HepG2 (cell line): ENCODE measurements around the gene ZCCHC3. TPM values are rescaled to one million over a fixed set of nuclear protein-coding genes. Genes with fewer than 3 reads are reported as not detected.
A peak's percentile ranks its signal among the peaks of the same experiment; 100 is the strongest.

Source experiments
- AKNA ChIP-seq: sonication (generic); formaldehyde crosslinking; IDR thresholded peaks from 2 replicates; pipeline ENCODE4 v1.4.0; 2020; ENCODE audit warnings: missing genetic modification reagents, borderline replicate concordance
- ATM ChIP-seq: fragments of 450-650 bp; IDR thresholded peaks from 2 replicates; pipeline ENCODE4 v1.7.1; 2017; ENCODE audit warnings: mild to moderate bottlenecking, borderline replicate concordance
- BHLHE40 ChIP-seq: IDR thresholded peaks from 2 replicates; pipeline ENCODE4 v1.6.1; 2011; ENCODE audit warnings: low read length, improper control_type of control experiment
- CHD2 ChIP-seq: IDR thresholded peaks from 2 replicates; pipeline ENCODE4 v1.6.1; 2011; ENCODE audit warnings: low read depth, low read length, improper control_type of control experiment
- ETV6 ChIP-seq: sonication (generic); formaldehyde crosslinking; conservative IDR thresholded peaks from 2 replicates; pipeline ENCODE4 v1.4.0; 2020; ENCODE audit warnings: missing genetic modification reagents
- FOXO4 ChIP-seq: sonication (generic); formaldehyde crosslinking; conservative IDR thresholded peaks from 2 replicates; pipeline ENCODE4 v1.8.1; 2023; ENCODE audit warnings: missing genetic modification reagents
- NFKBIZ ChIP-seq: IDR thresholded peaks from 2 replicates; pipeline ENCODE4 v1.6.1; 2018; ENCODE audit warnings: missing genetic modification reagents, missing compliant biosample characterization
- PLSCR1 ChIP-seq: sonication (generic); formaldehyde crosslinking; IDR thresholded peaks from 2 replicates; pipeline ENCODE4 v1.5.0; 2020; ENCODE audit warnings: missing genetic modification reagents, mild to moderate bottlenecking, borderline replicate concordance
- POLR2AphosphoS2 ChIP-seq: IDR thresholded peaks from 2 replicates; pipeline ENCODE4 v1.6.1; 2011; ENCODE audit warnings: low read depth, low read length, improper control_type of control experiment
- RAD21 ChIP-seq: fragments of 450-650 bp; formaldehyde crosslinking; IDR thresholded peaks from 2 replicates; pipeline ENCODE4 v1.5.0; 2020; ENCODE audit warnings: mild to moderate bottlenecking
- TEAD3 ChIP-seq: optimal IDR thresholded peaks from 2 replicates; pipeline ENCODE3; 2016; ENCODE audit warnings: borderline replicate concordance
- ZBTB26 ChIP-seq: IDR thresholded peaks from 2 replicates; pipeline ENCODE4 v1.6.1; 2016; ENCODE audit warnings: missing compliant biosample characterization, missing genetic modification reagents, borderline replicate concordance
- ZC3H4 ChIP-seq: sonication (generic); formaldehyde crosslinking; IDR thresholded peaks from 2 replicates; pipeline ENCODE4 v1.4.0; 2020; ENCODE audit warnings: missing genetic modification reagents, borderline replicate concordance
- ZMYM4 ChIP-seq: sonication (generic); formaldehyde crosslinking; IDR thresholded peaks from 2 replicates; pipeline ENCODE4 v1.8.1; 2023; ENCODE audit warnings: mild to moderate bottlenecking, missing genetic modification reagents
- ZUFSP ChIP-seq: sonication (generic); formaldehyde crosslinking; IDR thresholded peaks from 2 replicates; pipeline ENCODE4 v1.9.0; 2021; ENCODE audit warnings: missing genetic modification reagents, mild to moderate bottlenecking, borderline replicate concordance
- polyA plus RNA-seq, 8 experiments: library from polyadenylated mRNA; depleted of rRNA in 3 of 8; stranded (reverse) in 7 of 8; unstranded in 1 of 8; fragments of >200 nt; fragmentation: Illumina TruSeq in 4 of 8; extraction: Trizol in 4 of 8; gene quantifications; 2 replicates each; pipeline versions ENCODE4 v1.2.1 to v1.2.3, GENCODE V29; 2011 to 2016; ENCODE audit warnings: low read depth in 4 of 8, missing spikeins in 1 of 8, mixed read lengths in 1 of 8; ENCODE audit not compliant: insufficient read depth in 1 of 8
- total RNA-seq, 5 experiments: library from RNA; depleted of rRNA; stranded (reverse); fragments of >200 nt; fragmentation: Illumina TruSeq; extraction: Trizol; gene quantifications; 2 replicates each; pipeline ENCODE4 v1.2.3, GENCODE V29; 2016; ENCODE audit warnings: low read depth in 1 of 5

The ZCCHC3 gene
- total and polyA plus RNA-seq, 2 of the 13 experiments (the other 11 are each of a cell fraction or from before 2014, with no cell fraction given): 46.6 to 63.0 TPM

- no peak for TF ChIP-seq ATM
- TF ChIP-seq CHD2: peak; percentile 86
- peak; percentile 94 for TF ChIP-seq ETV6 (CRISPR knock-in tag)
- TF ChIP-seq AKNA (CRISPR knock-in tag): peak; percentile 94
- TF ChIP-seq BHLHE40: peak; percentile 80
- no peak for TF ChIP-seq ZC3H4 (CRISPR knock-in tag)
- peak; percentile 95 for TF ChIP-seq ZMYM4 (CRISPR knock-in tag)
- TF ChIP-seq ZUFSP: no peak
- no peak for TF ChIP-seq FOXO4 (CRISPR knock-in tag)
- peak; percentile 66 for TF ChIP-seq RAD21 (CRISPR knock-in tag)
- TF ChIP-seq PLSCR1 (CRISPR knock-in tag): 0 out of 2 replicates have a peak, but pooled peaks have one; percentile 45
- peak; percentile 98 for TF ChIP-seq NFKBIZ
- TF ChIP-seq TEAD3 (CRISPR knock-in tag): peak; percentile 90
- no peak for TF ChIP-seq POLR2AphosphoS2
- peak; percentile 95 for TF ChIP-seq ZBTB26 (CRISPR knock-in tag)
Measured at GRCh38 chr20:297098-297924, at the start of gene ZCCHC3 (continued).
